ENCODE data around the gene ELF3.
"Not testable (repeated sequence)": the region's sequence is repeated elsewhere in the genome, so short reads cannot be mapped to it uniquely, and the experiment has no call there.

Gene ELF3

DNA sequence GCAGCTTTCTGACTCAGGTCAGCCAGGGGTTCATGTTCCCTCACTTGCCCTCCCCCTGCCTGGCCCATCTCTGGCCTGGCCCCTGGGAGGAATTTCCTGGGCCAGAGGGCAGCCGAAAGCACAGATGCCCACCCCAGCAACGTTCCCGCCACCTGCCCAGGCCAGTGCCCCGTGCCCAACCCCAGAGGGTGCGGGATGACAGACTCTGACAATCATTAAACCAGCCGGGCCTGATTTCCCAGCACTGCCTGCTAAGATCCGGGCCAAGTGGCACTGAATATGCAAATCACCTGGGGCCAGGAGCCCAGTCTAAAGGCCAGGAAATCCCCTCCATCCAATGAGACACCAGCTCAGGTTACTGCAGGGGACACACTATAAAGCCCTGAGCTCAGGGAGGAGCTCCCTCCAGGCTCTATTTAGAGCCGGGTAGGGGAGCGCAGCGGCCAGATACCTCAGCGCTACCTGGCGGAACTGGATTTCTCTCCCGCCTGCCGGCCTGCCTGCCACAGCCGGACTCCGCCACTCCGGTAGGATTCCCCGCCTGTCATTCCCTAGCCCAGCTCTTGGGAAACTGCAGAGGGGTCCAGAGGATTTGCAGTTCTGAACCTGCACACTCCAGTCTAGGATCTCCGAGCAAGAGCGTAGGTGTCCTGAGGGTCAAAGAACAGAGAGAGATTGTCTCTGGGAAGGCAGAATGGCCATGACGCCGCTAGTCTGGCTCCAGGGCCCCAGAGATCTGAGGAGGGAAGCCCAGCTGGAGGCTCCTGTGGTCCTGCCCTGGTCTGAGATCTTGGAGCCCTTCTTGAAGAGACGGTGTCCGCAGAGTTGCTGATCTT is at the start of gene ELF3:
Gene ELF3, plus strand, starts transcription at position 408 of the 836 bp plus-strand sequence. CDS start 550 bp downstream, outside the sequence.
- DNase-seq, result no peak

DNA sequence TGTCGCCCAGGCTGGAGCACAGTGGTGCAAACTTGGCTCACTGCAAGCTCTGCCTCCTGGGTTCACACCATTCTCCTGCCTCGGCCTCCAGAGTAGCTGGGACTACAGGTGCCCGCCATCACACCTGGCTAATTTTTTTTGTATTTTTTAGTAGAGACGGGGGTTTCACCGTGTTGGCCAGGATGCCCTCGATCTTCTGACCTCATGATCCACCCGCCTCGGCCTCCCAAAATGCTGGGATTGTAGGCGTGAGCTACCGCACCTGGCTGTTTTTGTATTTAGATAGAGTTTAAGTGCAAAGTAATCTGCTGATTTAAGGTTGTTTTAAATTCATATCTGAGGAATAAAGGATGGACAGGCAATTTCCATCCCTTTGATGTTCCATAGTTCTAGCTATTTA is 48.0 kb upstream of the ELF3 start:
- DNase-seq, result not testable (repeated sequence)

DNA sequence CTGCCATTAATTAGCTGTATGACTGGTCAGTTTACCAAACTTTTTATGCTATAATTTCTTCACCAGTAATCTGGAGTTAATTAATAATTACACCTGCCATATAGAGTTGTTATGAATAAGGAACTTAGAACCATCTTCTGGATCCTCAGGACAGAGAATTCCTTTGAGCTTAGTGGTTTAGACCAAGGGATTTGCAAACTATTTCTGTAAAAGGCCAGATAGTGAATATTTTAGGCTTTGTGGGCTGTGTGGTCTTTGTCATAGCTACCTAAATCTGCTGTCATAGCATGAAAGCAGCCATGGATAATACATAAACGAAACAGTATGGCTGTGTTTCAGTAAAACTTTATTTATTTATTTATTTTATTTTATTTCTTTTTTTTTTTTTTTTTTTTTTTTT is 46.1 kb upstream of the ELF3 start:
- DNase-seq, result no peak

GRCh38 chr1:201966171-201966570 is 44.2 kb upstream of the ELF3 start:
- DNase-seq, result no peak

- DNase-seq, result no peak
These were observed 42.0 kb upstream of the ELF3 start for GRCh38 chr1:201968202-201968925.

DNA sequence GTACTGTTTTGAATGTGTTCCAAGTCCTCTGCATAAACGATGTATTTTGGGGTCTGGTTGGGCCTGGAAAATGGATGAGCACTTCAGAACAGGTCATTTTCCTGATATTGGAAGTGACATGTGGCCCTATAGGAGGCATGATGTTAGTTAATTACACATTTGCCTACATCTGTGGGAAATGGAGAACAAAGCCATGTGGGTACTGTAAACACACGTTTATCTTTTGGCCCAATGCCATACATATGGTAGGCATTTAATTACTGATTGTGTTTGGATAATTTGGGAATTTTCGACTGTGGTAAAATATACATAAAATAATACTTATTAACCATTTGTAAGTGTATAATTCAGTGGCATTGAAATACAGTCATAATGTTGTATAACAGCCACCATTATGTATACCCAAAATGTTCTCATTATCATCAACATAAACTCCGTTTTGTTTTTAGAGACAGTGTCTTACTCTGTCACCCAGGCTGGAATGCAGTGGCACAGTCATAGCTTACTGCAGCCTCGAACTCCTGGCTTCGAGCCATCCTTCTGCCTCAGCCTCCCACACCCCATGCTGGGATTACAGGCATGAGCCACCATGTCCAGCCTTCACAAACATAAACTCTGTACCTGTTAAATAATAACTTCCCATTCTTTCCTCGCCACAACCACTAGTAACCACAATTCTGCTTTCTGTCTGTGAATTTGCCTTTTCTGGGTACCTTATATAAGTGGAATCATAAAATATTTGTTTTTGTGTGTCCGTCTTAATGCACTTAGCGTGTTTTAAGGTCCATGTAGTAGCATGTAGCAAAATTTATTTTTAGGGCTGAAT is 39.8 kb upstream of the ELF3 start:
- DNase-seq, result no peak

- peak; percentile 62 for DNase-seq
These were observed 28.2 kb upstream of the ELF3 start for GRCh38 chr1:201982082-201982622.

DNA sequence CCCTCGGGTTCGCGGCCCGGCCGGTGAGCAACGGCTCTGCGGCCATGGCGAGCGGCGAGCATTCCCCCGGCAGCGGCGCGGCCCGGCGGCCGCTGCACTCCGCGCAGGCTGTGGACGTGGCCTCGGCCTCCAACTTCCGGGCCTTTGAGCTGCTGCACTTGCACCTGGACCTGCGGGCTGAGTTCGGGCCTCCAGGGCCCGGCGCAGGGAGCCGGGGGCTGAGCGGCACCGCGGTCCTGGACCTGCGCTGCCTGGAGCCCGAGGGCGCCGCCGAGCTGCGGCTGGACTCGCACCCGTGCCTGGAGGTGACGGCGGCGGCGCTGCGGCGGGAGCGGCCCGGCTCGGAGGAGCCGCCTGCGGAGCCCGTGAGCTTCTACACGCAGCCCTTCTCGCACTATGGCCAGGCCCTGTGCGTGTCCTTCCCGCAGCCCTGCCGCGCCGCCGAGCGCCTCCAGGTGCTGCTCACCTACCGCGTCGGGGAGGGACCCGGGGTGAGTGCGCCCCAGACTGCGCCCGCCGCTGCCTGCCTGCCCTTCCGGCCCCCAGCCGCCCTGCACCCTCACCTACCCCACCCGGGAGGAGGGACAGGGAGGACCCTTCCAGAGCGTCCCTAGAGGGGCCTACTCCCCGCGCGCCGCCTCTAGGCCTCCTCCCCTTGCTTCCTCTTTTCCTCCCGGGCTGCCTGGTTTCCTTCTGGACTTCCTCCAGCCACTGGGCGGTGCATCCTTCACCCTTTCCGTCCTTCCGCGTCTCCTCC is 27.6 kb upstream of the ELF3 start, which contains the start of gene RNPEP:
Gene RNPEP, plus strand, starts transcription at position 26 of the 757 bp plus-strand sequence. Its CDS starts 19 bp downstream, at position 45.
- peak; percentile 62 for DNase-seq

DNA sequence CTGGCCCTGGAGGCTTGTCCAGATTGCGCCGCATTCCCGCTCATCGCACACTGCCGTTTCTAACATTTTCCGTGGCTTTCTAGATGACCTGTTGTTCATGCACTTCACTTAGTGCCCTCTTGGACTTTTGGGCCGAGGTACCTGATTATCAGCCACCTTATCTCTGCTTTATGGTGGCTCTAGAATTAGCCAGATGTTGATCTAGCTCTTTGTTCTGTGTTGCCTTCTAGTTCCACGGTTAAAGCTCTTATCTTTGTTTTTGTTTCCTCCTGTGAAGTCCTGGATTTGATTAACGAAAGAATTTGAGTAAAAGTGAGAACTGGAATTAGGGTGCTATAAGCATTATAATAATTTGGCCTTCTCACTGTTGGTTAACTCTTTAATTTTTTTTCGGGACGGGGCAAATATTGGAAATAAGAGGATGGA is 27.0 kb upstream of the ELF3 start:
- DNase-seq, result no peak

- DNase-seq, result no peak
These were observed 25.9 kb upstream of the ELF3 start for GRCh38 chr1:201984446-201984845.

DNA sequence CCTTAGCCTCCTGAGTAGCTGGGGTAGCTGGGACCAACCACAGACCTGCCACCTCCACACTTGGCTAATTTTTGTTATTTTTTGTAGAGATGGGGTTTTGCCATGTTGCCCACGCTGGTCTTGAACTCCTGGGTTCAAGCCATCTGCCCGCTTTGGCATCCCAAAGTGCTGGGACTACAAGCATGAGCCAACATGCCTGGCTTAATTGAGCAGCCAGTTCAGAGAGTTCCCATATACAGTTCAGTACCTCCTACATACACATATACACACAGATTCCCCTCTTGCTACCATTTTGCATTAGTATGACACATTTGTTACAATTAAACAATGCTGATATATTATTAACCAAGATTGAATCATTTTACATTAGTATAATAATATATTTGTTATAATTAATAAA is 25.0 kb upstream of the ELF3 start:
- DNase-seq, result no peak

DNA sequence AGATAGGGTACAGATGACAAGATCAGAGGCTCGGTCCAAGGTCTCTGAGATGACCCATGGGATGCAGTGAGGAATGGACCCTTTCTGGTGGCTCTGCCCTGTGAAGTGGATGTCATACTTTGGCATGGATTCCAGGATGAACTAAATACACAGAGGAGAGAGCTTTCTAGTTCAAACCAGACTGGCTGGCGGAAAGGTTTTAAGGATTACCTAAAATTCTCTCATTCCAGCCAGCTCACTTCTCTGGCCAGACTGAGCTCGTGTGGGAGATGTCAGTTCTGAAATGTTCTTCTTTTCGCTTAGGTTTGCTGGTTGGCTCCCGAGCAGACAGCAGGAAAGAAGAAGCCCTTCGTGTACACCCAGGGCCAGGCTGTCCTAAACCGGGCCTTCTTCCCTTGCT is 21.8 kb upstream of the ELF3 start:
- no peak for DNase-seq

GRCh38 chr1:201989354-201990128 is 20.8 kb upstream of the ELF3 start:
- no peak for DNase-seq

DNA sequence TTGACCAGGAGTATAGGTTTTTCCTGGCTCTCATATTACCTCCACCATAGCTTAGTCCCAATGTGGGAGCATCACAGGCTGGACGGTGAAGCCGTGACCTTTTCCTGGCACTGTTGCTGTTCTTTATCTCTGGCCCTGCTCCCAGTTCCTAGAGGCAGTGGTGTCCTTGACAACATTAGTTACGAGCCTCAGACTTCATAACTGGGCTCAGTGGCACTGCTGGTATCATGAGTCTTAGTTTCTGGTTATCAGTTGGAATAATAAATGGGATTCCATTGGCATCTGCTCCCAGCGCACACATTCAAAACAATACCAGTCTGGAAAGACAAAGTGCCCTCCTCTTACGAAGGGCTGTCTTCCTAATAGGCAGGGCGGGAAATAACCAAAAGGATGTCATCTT is 20.0 kb upstream of the ELF3 start:
- DNase-seq, result no peak

DNA sequence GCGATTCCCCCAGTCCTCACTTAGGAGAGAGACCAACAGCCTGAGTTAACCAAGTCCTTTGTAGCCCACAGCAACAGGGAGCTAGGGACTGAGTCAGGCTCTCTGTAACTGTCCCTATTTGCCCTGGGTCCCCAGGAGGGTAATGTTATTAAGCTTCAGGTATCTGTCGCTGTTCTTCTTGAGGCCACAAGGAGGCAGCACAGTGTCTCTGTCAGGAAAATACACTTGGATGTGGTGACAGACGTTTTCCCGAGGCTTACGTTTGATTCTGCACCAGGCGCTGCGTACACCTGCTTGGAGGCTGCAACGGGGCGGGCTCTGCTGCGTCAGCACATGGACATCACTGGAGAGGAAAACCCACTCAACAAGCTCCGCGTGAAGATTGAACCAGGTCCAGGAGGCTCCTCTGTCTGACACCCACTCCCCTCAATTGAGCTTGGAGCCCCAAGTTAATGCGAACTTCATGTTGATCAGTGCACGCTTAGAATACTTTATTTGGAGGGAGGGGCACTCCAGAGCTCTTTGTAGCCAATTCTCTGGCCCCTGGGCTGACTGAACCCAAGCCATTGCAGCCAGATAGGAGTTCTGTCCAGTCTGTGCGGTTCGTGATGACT is 10.7 kb upstream of the ELF3 start:
- no peak for DNase-seq

DNA sequence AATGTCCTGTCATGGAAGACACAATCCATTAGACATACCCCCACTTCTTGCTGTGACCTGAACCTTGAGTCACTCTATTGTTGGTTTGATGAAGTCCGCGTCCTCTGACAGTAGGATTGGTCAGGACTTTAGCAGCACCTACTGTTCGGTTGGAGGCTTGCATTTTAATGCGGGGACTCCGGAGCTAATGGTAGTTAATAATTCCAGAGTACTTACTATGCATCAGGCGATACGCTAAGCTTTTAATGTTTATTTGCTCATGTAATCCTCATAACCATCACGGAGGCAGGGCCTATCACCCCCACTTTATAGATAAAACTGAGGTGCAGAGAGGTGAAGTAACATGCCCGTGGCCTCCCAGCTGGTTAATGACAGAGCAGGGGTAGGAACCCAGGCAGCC is 7.9 kb upstream of the ELF3 start:
- DNase-seq, result no peak

- DNase-seq, result no peak
These were observed 5.7 kb upstream of the ELF3 start for GRCh38 chr1:202004711-202005110.

DNA sequence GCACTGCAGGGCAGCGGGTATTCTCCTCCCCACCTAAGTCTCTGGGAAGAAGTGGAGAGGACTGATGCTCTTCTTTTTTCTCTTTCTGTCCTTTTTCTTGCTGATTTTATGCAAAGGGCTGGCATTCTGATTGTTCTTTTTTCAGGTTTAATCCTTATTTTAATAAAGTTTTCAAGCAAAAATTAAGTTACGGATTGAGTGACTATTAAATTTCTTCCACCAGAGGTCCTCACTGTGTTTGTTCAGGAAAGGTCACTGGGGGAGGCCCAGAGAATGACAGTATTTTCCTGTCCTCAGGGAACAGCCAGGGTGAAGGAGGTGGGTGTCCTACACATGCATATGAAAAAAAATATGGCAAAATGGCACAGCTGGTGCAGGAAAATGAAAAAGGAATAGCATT is 4.4 kb upstream of the ELF3 start:
- no peak for DNase-seq

DNA sequence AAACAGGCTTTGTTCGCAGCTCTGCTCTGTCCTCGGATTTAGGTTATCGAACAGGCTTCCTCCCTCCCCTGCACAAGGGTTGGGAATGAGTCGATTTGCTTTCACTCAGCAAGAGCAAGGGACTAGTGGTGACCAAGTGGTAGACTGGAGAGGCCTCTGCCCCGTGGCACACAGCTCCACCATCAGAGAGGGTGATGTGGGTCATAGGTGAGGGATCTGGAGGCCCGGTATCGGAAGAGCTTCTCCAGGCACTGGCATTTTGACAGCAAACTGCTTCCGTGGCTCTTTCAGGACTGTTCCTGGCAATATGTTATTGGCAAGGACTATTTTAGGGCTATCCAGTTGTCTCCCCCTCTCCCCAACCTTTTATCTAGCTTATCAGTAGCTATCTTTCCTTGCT is 3.1 kb upstream of the ELF3 start:
- DNase-seq, result no peak

DNA sequence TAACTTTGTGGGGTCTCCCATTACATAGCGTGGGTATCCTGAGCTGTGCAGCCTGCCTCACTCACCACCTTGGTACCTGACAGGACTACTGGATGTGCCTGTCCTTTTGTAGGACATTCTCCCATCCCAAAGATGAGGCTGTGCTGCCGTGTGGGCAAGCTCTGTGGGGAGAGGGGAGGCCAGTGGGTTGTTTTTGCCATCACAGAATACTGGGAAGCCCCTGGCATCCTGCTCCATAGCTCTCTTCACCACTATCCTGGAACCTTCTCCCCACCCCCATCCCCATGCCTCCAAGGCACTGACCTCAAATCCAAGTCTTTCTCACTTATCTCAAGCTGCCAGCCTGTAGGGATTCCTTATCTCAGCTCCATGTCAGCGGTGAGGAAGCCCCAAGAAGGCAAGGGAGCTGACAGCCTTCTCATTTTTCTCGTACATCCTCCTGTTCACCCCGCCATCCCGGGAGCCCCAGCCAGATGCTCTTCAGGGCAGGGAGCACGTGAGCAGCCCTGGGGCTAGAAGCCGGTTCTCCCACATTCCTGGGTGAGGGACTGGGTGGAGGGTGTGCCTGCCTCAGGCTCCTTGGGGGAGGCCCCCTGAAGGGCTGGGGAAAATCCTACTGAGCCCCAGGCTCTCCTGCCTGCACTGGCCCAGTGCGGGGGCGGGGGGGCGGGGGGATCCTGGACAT is 2.4 kb upstream of the ELF3 start:
- no peak for DNase-seq
